HG02852 (cell line): Measurements from ENCODE around the gene MINDY3.
A peak's percentile ranks its signal among the peaks of the same experiment; 100 is the strongest.
"Not testable (repeated sequence)": the region's sequence is repeated elsewhere in the genome, so short reads cannot be mapped to it uniquely, and the experiment has no call there.

ENCODE experiments used
- ATAC-seq: cut with Tn5 transposase; IDR thresholded peaks from one replicate; pipeline ENCODE4 v1.9.1; 2021; ENCODE audit warnings: mild to moderate bottlenecking, moderate library complexity; ENCODE audit not compliant: unreplicated experiment

The MINDY3 gene

GRCh38 chr10:15859906-15860691, at the start of gene MINDY3:
MINDY3 (minus strand) TSS chr10:15860507; CDS start chr10:15860299, 208 bp downstream.
- peak; percentile 86 for ATAC-seq

- ATAC-seq = no peak
Observed at GRCh38 chr10:15901889-15902288, 41.6 kb upstream of the MINDY3 start.

GRCh38 chr10:15898046-15898445, 37.7 kb upstream of the MINDY3 start:
- ATAC-seq = no peak

GRCh38 chr10:15897287-15897686, 37.0 kb upstream of the MINDY3 start:
- no peak for ATAC-seq

GRCh38 chr10:15896654-15897053, 36.3 kb upstream of the MINDY3 start:
- no peak for ATAC-seq

GRCh38 chr10:15884447-15884846, 24.1 kb upstream of the MINDY3 start:
- ATAC-seq = no peak

GRCh38 chr10:15881542-15881941, 21.2 kb upstream of the MINDY3 start:
- ATAC-seq = no peak

GRCh38 chr10:15879663-15880062, 19.4 kb upstream of the MINDY3 start:
- no peak for ATAC-seq

GRCh38 chr10:15879058-15879457, 18.8 kb upstream of the MINDY3 start:
- ATAC-seq = no peak

- ATAC-seq = no peak
Observed at GRCh38 chr10:15877836-15878576, 17.7 kb upstream of the MINDY3 start.

- not testable (repeated sequence) for ATAC-seq
Observed at GRCh38 chr10:15876274-15876673, 16.0 kb upstream of the MINDY3 start.

GRCh38 chr10:15872645-15873044, 12.3 kb upstream of the MINDY3 start:
- not testable (repeated sequence) for ATAC-seq

GRCh38 chr10:15871823-15872222, 11.5 kb upstream of the MINDY3 start:
- ATAC-seq = no peak

GRCh38 chr10:15869935-15870334, 9.6 kb upstream of the MINDY3 start:
- ATAC-seq = no peak

GRCh38 chr10:15868006-15868405, 7.7 kb upstream of the MINDY3 start:
- no peak for ATAC-seq

- no peak for ATAC-seq
Observed at GRCh38 chr10:15865304-15865703, 5.0 kb upstream of the MINDY3 start.

GRCh38 chr10:15864419-15864818, 4.1 kb upstream of the MINDY3 start:
- no peak for ATAC-seq

- no peak for ATAC-seq
Observed at GRCh38 chr10:15863733-15864132, 3.4 kb upstream of the MINDY3 start.

- ATAC-seq = no peak
Observed at GRCh38 chr10:15863323-15863722, 3.0 kb upstream of the MINDY3 start.

- no peak for ATAC-seq
Observed at GRCh38 chr10:15860692-15861201, 440 bp upstream of the MINDY3 start.

GRCh38 chr10:15859509-15859905, 800 bp downstream of the MINDY3 start:
- peak; percentile 63 for ATAC-seq

GRCh38 chr10:15858861-15859281, 1.4 kb downstream of the MINDY3 start:
- ATAC-seq = no peak
